HuH-7 (cell line): ENCODE measurements around the gene SINHCAF.
"Not testable (repeated sequence)": the region's sequence is repeated elsewhere in the genome, so short reads cannot be mapped to it uniquely, and the experiment has no call there.

ENCODE experiments used
- DNase-seq: peaks from one replicate; pipeline ENCODE4 v3.0.0; 2011; ENCODE audit warnings: low spot score

The SINHCAF gene

GRCh38 chr12:31306866-31307265 is 19.1 kb downstream of the SINHCAF start:
- DNase-seq = no peak

- DNase-seq = no peak
Observed at GRCh38 chr12:31303466-31303865, 22.5 kb downstream of the SINHCAF start.

GRCh38 chr12:31301311-31301710 is 24.6 kb downstream of the SINHCAF start:
- no peak for DNase-seq

- no peak for DNase-seq
Observed at GRCh38 chr12:31300783-31301182, 25.2 kb downstream of the SINHCAF start.

- no peak for DNase-seq
Observed at GRCh38 chr12:31300341-31300740, 25.6 kb downstream of the SINHCAF start.

- no peak for DNase-seq
Observed at GRCh38 chr12:31298922-31299321, 27.0 kb downstream of the SINHCAF start.

- DNase-seq = no peak
Observed at GRCh38 chr12:31298515-31298910, 27.4 kb downstream of the SINHCAF start.

GRCh38 chr12:31297572-31298514 is 28.1 kb downstream of the SINHCAF start:
- no peak for DNase-seq

- no peak for DNase-seq
Observed at GRCh38 chr12:31289441-31289840, 36.5 kb downstream of the SINHCAF start.

GRCh38 chr12:31288381-31288780 is 37.6 kb downstream of the SINHCAF start:
- DNase-seq = no peak

- DNase-seq = no peak
Observed at GRCh38 chr12:31280183-31280582, 45.8 kb downstream of the SINHCAF start.

GRCh38 chr12:31279390-31279924 is 46.5 kb downstream of the SINHCAF start:
- no peak for DNase-seq

- DNase-seq = no peak
Observed at GRCh38 chr12:31278832-31279231, 47.1 kb downstream of the SINHCAF start.

GRCh38 chr12:31278424-31278823 is 47.5 kb downstream of the SINHCAF start:
- no peak for DNase-seq

GRCh38 chr12:31277081-31277480 is 48.9 kb downstream of the SINHCAF start:
- DNase-seq = no peak

GRCh38 chr12:31275491-31275890 is 50.5 kb downstream of the SINHCAF start:
- no peak for DNase-seq

GRCh38 chr12:31274520-31275300 is 51.2 kb downstream of the SINHCAF start:
- no peak for DNase-seq

GRCh38 chr12:31273794-31274193 is 52.2 kb downstream of the SINHCAF start:
- DNase-seq = not testable (repeated sequence)

GRCh38 chr12:31272607-31273225 is 53.2 kb downstream of the SINHCAF start:
- no peak for DNase-seq

- DNase-seq = no peak
Observed at GRCh38 chr12:31267966-31268365, 58.0 kb downstream of the SINHCAF start.

GRCh38 chr12:31265722-31266121 is 60.2 kb downstream of the SINHCAF start:
- DNase-seq = no peak

- no peak for DNase-seq
Observed at GRCh38 chr12:31263661-31264060, 62.3 kb downstream of the SINHCAF start.
